Stomach (tissue), 4 donors: Measurements from ENCODE around the gene SLC36A2.

Experiments
- CTCF ChIP-seq, 7 experiments: fragments of 450-650 bp in 4 of 7; fragments of 200-600 bp in 3 of 7; sonication (generic) in 3 of 7; IDR thresholded peaks; one replicate each; pipeline ENCODE4 v1.5.1; 2016 to 2019; ENCODE audit warnings: antibody characterized with exemption in 7 of 7, control low read depth in 2 of 7, mild to moderate bottlenecking in 1 of 7
- EP300 ChIP-seq: sonication (generic); formaldehyde crosslinking; IDR thresholded peaks from one replicate; pipeline ENCODE4 v1.6.1; 2017; ENCODE audit warnings: antibody characterized with exemption
- POLR2AphosphoS5 ChIP-seq, 3 donors: sonication (generic); formaldehyde crosslinking; IDR thresholded peaks; one replicate each; pipeline ENCODE4 v1.6.1; 2016; ENCODE audit warnings: antibody characterized with exemption in 3 of 3

GRCh38 chr5:151320481-151320880 lies 26.9 kb downstream of the SLC36A2 start:
- TF ChIP-seq CTCF (IDR thresholded peaks at IDR 0.05): no peak
- TF ChIP-seq POLR2AphosphoS5 (IDR thresholded peaks at IDR 0.05): no peak
- no peak for TF ChIP-seq EP300
